KOPT-K1 (cell line): Measurements from ENCODE around the gene DAB1.

ENCODE experiments used
- H3K27ac ChIP-seq: fragments of 200-600 bp; sonication (generic); 2 replicates; pipeline ENCODE4 v1.5.1; 2016; ENCODE audit warnings: antibody characterized with exemption, mild to moderate bottlenecking, low read depth, low read length; ENCODE audit not compliant: poor library complexity, severe bottlenecking
- H3K36me3 ChIP-seq: fragments of 200-600 bp; sonication (generic); 2 replicates; pipeline ENCODE4 v1.5.1; 2017; ENCODE audit warnings: antibody characterized with exemption, mild to moderate bottlenecking, low read length, moderate library complexity; ENCODE audit not compliant: insufficient read depth
- H3K9me3 ChIP-seq: fragments of 200-600 bp; sonication (generic); 2 replicates; pipeline ENCODE4 v1.5.1; 2017; ENCODE audit warnings: antibody characterized with exemption, low read length, mild to moderate bottlenecking; ENCODE audit not compliant: insufficient read depth, poor library complexity, severe bottlenecking

DAB1 gene

DNA sequence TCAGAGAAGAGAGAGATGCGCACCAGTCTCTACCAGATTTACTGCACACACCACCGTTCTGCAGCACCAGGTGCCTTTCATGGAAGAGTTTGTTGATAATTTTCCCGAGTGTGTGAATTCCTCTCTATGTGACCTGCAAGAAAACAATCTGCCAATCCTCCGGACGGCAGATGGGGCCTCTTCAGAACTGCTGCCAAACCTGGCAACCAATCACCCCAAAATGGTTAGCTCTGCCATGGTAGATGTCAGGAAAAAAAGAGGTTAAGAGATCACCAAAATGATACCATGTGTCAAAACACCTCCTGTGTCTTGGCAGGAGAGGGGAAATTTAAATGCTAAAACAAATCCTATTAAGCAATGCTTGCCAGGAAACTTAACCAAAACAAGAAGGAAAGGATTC is 96.5 kb downstream of the DAB1 start:
- no peaks in the 10 kb centered on the region for H3K9me3 ChIP-seq
- H3K27ac ChIP-seq: no peak overlapping the region
- H3K36me3 ChIP-seq: no peaks in the 10 kb centered on the region

DNA sequence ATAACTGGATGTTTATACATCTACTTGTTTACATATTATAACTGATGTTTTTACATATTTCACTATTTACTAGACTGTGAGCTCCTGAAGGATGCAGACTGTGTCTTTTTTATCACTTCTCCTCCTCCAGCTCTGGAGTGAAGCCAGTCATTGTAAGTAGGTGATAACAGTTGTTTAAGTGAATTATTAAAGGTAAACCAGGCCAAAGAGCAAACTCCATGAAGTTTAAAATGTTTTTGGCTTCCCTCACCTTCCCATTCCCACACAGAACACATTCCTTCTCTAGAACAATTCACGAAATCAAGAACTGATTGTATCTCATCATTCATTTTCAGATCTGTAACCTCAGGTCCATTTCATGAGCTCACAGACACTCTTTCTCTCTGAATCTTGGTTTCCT is 98.3 kb downstream of the DAB1 start:
- H3K27ac ChIP-seq: no peak overlapping the region
- H3K36me3 ChIP-seq: no peaks in the 10 kb centered on the region
- H3K9me3 ChIP-seq: no peaks in the 10 kb centered on the region

GRCh38 chr1:57325117-57325516 is 98.7 kb downstream of the DAB1 start:
- no peaks in the 10 kb centered on the region for H3K36me3 ChIP-seq
- no peak overlapping the region for H3K27ac ChIP-seq
- H3K9me3 ChIP-seq: no peaks in the 10 kb centered on the region

GRCh38 chr1:57324388-57324787 is 99.5 kb downstream of the DAB1 start:
- Histone ChIP-seq H3K36me3 (no peaks in the 10 kb centered on the region), H3K27ac (no peak overlapping the region)

GRCh38 chr1:57321776-57322175 is 102.1 kb downstream of the DAB1 start:
- Histone ChIP-seq H3K27ac (no peak overlapping the region), H3K9me3 (no peaks in the 10 kb centered on the region), H3K36me3 (no peaks in the 10 kb centered on the region)

More at GRCh38 chr1:57324388-57324787, 99.5 kb downstream of the DAB1 start:
- H3K9me3 ChIP-seq: no peaks in the 10 kb centered on the region

DNA sequence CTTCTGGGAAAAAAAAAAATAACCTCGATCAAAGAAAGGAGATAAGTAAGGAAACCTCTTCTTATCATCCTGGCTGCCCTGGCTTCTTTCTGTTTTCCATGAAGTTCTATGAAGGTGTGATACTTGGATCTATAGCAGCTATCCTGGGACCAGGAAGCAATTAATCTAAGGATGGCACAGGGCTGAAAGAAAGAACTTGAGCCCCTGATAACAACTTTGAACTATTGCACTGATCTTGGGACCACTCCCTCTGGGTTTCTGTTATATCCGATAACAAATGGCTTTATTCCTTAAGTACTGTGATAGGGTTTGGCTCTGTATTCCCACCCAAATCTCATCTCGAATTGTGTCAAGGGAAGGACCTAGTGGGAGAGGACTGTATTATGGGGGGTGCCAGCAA is 104.1 kb downstream of the DAB1 start:
- no peak overlapping the region for H3K27ac ChIP-seq
- no peaks in the 10 kb centered on the region for H3K36me3 ChIP-seq
- no peaks in the 10 kb centered on the region for H3K9me3 ChIP-seq

DNA sequence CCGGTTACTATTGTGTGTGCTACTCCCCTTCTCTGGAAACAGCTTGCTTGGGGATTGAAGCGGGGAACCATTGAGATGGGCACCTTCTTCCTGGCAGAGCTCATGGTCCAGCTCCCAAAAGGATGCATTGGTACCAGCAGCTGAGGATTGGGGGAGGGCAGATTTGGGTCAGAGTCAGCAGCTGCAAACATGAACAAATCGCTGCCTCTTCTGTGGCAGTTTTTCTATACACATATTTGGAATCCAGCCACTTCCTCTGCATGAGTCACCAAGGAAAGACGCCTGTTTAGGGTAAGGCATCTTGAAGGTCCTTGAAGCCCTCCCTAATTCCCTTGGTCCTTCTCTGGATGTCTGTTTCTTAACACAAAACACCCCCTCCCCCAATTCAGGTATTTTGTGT is 104.7 kb downstream of the DAB1 start:
- H3K9me3 ChIP-seq: no peaks in the 10 kb centered on the region

GRCh38 chr1:57316861-57317260 is 107.0 kb downstream of the DAB1 start:
- H3K36me3 ChIP-seq: no peaks in the 10 kb centered on the region
- H3K9me3 ChIP-seq: no peaks in the 10 kb centered on the region
- H3K27ac ChIP-seq: no peak overlapping the region

More for the DNA sequence above, 104.7 kb downstream of the DAB1 start:
- no peak overlapping the region for H3K27ac ChIP-seq
- no peaks in the 10 kb centered on the region for H3K36me3 ChIP-seq

GRCh38 chr1:57316291-57316690 is 107.6 kb downstream of the DAB1 start:
- no peak overlapping the region for H3K27ac ChIP-seq
- no peaks in the 10 kb centered on the region for H3K36me3 ChIP-seq
- no peaks in the 10 kb centered on the region for H3K9me3 ChIP-seq

DNA sequence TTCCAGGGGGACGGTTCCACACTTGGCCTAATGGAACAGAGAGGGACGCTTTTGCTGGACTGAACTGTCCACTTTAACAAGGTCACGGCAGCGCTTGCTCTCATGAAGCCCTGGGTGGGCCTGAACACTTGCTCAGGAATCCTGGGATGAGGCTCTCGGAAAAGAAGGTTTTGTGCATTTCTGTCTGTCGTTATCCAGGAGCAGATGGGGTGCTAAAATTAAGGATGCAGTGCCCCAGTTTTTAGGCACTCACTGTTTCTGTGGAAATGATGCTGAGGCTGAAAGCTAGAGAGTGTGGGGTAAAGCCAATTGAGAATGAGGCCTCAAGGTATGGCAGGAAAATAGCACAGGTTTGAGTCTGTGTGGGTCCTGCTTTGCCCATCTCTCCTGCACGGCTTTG is 111.0 kb downstream of the DAB1 start:
- H3K36me3 ChIP-seq: no peaks in the 10 kb centered on the region
- no peak overlapping the region for H3K27ac ChIP-seq
- no peaks in the 10 kb centered on the region for H3K9me3 ChIP-seq

DNA sequence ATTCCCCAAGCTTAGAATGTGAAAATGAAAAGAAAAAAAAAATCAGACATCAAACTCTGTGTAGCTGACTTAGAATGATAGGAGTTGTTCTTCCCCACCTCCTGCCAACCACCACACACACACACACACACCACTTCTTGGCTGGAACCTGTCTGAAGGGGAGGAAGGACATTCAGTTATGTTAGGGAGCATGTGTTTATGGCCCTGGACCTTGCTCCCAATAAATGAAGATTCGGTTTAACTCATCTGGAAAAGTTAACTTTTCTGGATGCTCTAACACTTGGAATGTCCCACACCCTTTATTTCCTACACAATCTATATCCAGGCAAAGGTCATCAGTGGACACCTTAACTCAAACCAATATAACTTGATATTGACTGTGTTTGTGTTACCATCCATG is 112.4 kb downstream of the DAB1 start:
- no peaks in the 10 kb centered on the region for H3K36me3 ChIP-seq
- no peak overlapping the region for H3K27ac ChIP-seq
- H3K9me3 ChIP-seq: no peaks in the 10 kb centered on the region

- no peak overlapping the region for H3K27ac ChIP-seq
Measured at GRCh38 chr1:57311006-57311405, 112.9 kb downstream of the DAB1 start.

DNA sequence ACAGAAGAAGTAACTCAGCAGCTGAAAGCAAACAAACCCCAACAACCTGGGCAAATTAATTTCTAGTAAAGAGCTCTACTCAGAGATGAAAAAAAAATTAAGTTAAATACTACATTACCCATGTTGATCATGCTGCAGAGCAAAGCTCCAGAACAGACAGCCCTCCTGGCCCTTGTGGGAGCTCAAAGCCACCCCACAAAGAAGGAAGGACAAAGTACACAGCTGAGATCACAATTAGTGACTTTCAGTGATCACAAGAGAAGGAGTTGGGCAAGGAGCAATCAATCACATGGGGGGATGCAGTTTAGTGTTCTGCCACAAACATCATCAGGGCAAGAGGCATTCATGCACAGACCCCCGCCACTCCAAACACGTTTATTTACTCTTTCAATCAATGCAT is 114.2 kb downstream of the DAB1 start:
- Histone ChIP-seq H3K36me3 (no peaks in the 10 kb centered on the region), H3K27ac (no peak overlapping the region), H3K9me3 (no peaks in the 10 kb centered on the region)

More at GRCh38 chr1:57311006-57311405, 112.9 kb downstream of the DAB1 start:
- H3K9me3 ChIP-seq: no peaks in the 10 kb centered on the region
- no peaks in the 10 kb centered on the region for H3K36me3 ChIP-seq

DNA sequence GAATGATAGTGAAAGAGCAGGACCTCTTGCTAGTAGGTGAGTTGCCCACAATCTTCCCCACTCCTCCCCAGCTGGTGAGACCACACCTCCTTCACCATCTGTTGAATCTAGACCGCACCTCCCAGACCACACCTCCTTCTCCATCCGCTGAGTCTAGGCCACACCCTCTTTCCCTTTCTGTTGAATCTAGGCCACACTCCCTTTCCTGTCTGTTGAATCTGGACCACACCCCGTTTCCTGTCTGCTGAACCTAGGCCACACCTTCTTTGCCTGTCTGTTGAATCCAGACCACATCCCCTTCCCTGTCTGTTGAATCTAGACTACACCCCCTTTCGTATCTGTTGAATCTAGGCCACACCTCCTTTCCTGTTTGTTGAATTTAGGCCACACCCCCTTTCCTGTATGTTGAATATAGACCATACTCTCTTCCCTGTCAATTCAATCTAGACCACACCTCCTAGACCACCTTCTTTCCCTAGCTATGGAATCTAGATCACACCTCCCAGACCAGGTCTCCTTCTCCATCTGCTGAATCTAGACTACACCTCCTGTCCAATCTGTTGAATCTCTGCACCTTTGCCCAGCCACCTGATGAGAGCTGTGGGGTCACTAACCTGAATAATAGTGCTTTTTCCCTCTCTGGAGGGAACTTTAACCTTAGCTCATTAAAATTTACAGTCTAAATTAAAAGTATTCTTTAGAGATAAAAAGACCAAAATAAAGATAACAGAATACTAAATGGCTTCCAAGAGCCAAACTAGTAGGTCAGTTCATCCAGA is 116.3 kb downstream of the DAB1 start:
- no peaks in the 10 kb centered on the region for H3K36me3 ChIP-seq
- H3K27ac ChIP-seq: peak overlapping the region; percentile 60
- H3K9me3 ChIP-seq: no peaks in the 10 kb centered on the region

DNA sequence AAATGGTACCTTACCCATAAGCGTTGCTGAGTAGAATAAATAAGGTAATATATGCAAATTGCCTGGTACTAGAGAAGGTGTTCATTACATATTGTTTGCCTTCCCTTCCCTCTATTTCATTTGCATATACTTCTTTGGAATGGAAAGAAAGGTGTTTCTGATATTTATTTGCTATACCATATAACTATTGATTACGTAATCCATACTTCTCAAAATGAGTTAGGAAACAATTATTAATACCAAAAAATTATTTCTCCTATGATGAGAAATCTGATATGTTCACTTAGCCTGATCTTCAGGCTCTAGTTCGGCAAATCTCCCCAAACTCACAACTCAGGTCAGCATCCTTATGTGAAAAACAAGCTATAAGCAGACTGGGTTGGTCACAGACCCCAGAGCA is 119.3 kb downstream of the DAB1 start:
- Histone ChIP-seq H3K9me3 (no peaks in the 10 kb centered on the region), H3K36me3 (no peaks in the 10 kb centered on the region), H3K27ac (no peak overlapping the region)
